ENCODE results near the gene EMC8. TPM values are rescaled to one million over a fixed set of nuclear protein-coding genes. Genes with fewer than 3 reads are reported as not detected.
A peak's percentile ranks its signal among the peaks of the same experiment; 100 is the strongest.

Gene EMC8
- total RNA-seq, 1 experiment from 2014 or later: 38.2 TPM

- Histone ChIP-seq H3K36me3 (ENCODE audit: low read depth) (no peaks in the 10 kb centered on the region), H3K4me1 (replicated peaks; ENCODE audit: insufficient read depth) (no peaks in the 10 kb centered on the region), H3K4me3 (no peak overlapping the region), H3F3A (ENCODE audit: insufficient read depth, low read depth) (no peaks in the 10 kb centered on the region; the same call in 1 of the 2 replicates), H3K27ac (no peak overlapping the region), H3K9me2 (ENCODE audit: insufficient read depth) (no peaks in the 10 kb centered on the region), H3K27me3 (ENCODE audit: insufficient read depth, low read depth) (peaks cover 82% of the 10 kb centered on the region), H3K9me3 (ENCODE audit: insufficient read depth, low read depth) (no peaks in the 10 kb centered on the region), H3K4me2 (no peak overlapping the region), H3K79me2 (ENCODE audit: low read depth) (no peaks in the 10 kb centered on the region), H2AFZ (no peak overlapping the region), H4K20me1 (ENCODE audit: insufficient read depth) (no peaks in the 10 kb centered on the region)
- intact Hi-C loops (cut with micrococcal nuclease; ENCODE audit: unreplicated experiment): no loop called here
- ChIA-PET POLR2A (ENCODE audit: unreplicated experiment) (no interaction called here), CTCF (no interaction called here)
- TF ChIP-seq CTCF (conservative IDR thresholded peaks at IDR 0.05) (no peak), EZH2 (IDR thresholded peaks at IDR 0.05; ENCODE audit: low read depth) (no peak)
- BruUV-seq (replicated peaks): no TSS peak
- no peak for DNase-seq
Observed at GRCh38 chr16:85823328-85823920, 24.1 kb upstream of the EMC8 start.

GRCh38 chr16:85822145-85822544, 22.8 kb upstream of the EMC8 start:
- BruUV-seq (replicated peaks): no TSS peak
- TF ChIP-seq EZH2 (IDR thresholded peaks at IDR 0.05; ENCODE audit: low read depth) (no peak), CTCF (conservative IDR thresholded peaks at IDR 0.05) (no peak)
- intact Hi-C loops (cut with micrococcal nuclease; ENCODE audit: unreplicated experiment): no loop called here
- Histone ChIP-seq H3K27me3 (ENCODE audit: insufficient read depth, low read depth) (peaks cover 81% of the 10 kb centered on the region), H3K4me3 (no peak overlapping the region), H3K4me2 (no peak overlapping the region), H4K20me1 (ENCODE audit: insufficient read depth) (no peaks in the 10 kb centered on the region), H3K4me1 (replicated peaks; ENCODE audit: insufficient read depth) (no peaks in the 10 kb centered on the region), H3K79me2 (ENCODE audit: low read depth) (no peaks in the 10 kb centered on the region), H3F3A (ENCODE audit: insufficient read depth, low read depth) (no peaks in the 10 kb centered on the region; the same call in 1 of the 2 replicates), H3K9me2 (ENCODE audit: insufficient read depth) (no peaks in the 10 kb centered on the region), H3K9me3 (ENCODE audit: insufficient read depth, low read depth) (no peaks in the 10 kb centered on the region), H3K27ac (no peak overlapping the region), H3K36me3 (ENCODE audit: low read depth) (no peaks in the 10 kb centered on the region), H2AFZ (no peak overlapping the region)
- CTCF ChIA-PET: interaction anchor here (0.7 to 1.8 kb wide), 2 partner anchors 194 to 695 kb away, joined by 4 to 5 read pairs; no protein-coding TSS in a partner anchor
- POLR2A ChIA-PET (ENCODE audit: unreplicated experiment): no interaction called here
- DNase-seq: no peak

- no peaks in the 10 kb centered on the region for H4K20me1 ChIP-seq (ENCODE audit: insufficient read depth)
Observed at GRCh38 chr16:85821390-85822135, 22.2 kb upstream of the EMC8 start.

More at GRCh38 chr16:85821390-85822135, 22.2 kb upstream of the EMC8 start:
- Histone ChIP-seq H3K4me3 (no peak overlapping the region), H3F3A (ENCODE audit: insufficient read depth, low read depth) (no peaks in the 10 kb centered on the region; the same call in 1 of the 2 replicates), H3K27me3 (ENCODE audit: insufficient read depth, low read depth) (peaks cover 76% of the 10 kb centered on the region), H3K36me3 (ENCODE audit: low read depth) (no peaks in the 10 kb centered on the region), H2AFZ (no peak overlapping the region), H3K4me1 (replicated peaks; ENCODE audit: insufficient read depth) (no peaks in the 10 kb centered on the region), H3K4me2 (no peak overlapping the region), H3K27ac (no peak overlapping the region), H3K9me3 (ENCODE audit: insufficient read depth, low read depth) (no peaks in the 10 kb centered on the region), H3K9me2 (ENCODE audit: insufficient read depth) (no peaks in the 10 kb centered on the region), H3K79me2 (ENCODE audit: low read depth) (no peaks in the 10 kb centered on the region)
- peak; percentile 95 for TF ChIP-seq CTCF (conservative IDR thresholded peaks at IDR 0.05)
- TF ChIP-seq EZH2 (IDR thresholded peaks at IDR 0.05; ENCODE audit: low read depth): no peak
- no TSS peak for BruUV-seq (replicated peaks)
- intact Hi-C loops (cut with micrococcal nuclease; ENCODE audit: unreplicated experiment): loop anchor here (1.0 kb wide), 4 partner anchors 73 to 696 kb away; no protein-coding TSS in a partner anchor
- peak; percentile 54 to 72 for DNase-seq
- CTCF ChIA-PET: interaction anchor here (0.7 to 1.8 kb wide), 4 partner anchors 195 to 696 kb away, joined by 3 to 5 read pairs (median 4); no protein-coding TSS in a partner anchor
- POLR2A ChIA-PET (ENCODE audit: unreplicated experiment): no interaction called here

All from PC-9 (cell line).